H1 (cell line): Measurements from ENCODE around the gene CASK.

Experiments
- BRCA1 ChIP-seq: IDR thresholded peaks from 2 replicates; pipeline ENCODE4 v1.6.1; 2012; ENCODE audit warnings: low read depth, low read length, improper control_type of control experiment
- CBX8 ChIP-seq: fragments of 300-800, 300-1000 bp; sonication (generic); IDR thresholded peaks from 2 replicates; pipeline ENCODE4 v1.7.1; 2016; ENCODE audit warnings: low read depth, low read length, borderline replicate concordance
- CEBPB ChIP-seq: IDR thresholded peaks from 2 replicates; pipeline ENCODE4 v1.6.1; 2012; ENCODE audit warnings: low read depth, low read length
- RFX5 ChIP-seq: IDR thresholded peaks from 2 replicates; pipeline ENCODE4 v1.6.1; 2011; ENCODE audit warnings: low read depth, low read length, improper control_type of control experiment, borderline replicate concordance
- SIN3A ChIP-seq, 2 experiments: IDR thresholded peaks in 1 of 2; conservative IDR thresholded peaks in 1 of 2; 2 replicates each; pipeline ENCODE4 v1.6.1; 2011 to 2012; ENCODE audit warnings: low read length in 2 of 2, improper control_type of control experiment in 1 of 2, low read depth in 1 of 2, mild to moderate bottlenecking in 1 of 2
- SP2 ChIP-seq: IDR thresholded peaks from 2 replicates; pipeline ENCODE4 v1.6.1; 2012; ENCODE audit warnings: mild to moderate bottlenecking, low read length, inconsistent platforms
- TF ChIP-seq, protein P1 (sequence below), 3 experiments: IDR thresholded peaks; 1 replicate in 2 of 3; 2 replicates in 1 of 3; pipeline versions ENCODE4 v1.5.1 to v1.6.1; 2011; ENCODE audit warnings: low read length in 3 of 3, mild to moderate bottlenecking in 3 of 3, inconsistent platforms in 2 of 3, low read depth in 1 of 3, moderate library complexity in 1 of 3; ENCODE audit not compliant: insufficient read depth in 1 of 3; ENCODE audit errors: control extremely low read depth in 1 of 3

DNA sequence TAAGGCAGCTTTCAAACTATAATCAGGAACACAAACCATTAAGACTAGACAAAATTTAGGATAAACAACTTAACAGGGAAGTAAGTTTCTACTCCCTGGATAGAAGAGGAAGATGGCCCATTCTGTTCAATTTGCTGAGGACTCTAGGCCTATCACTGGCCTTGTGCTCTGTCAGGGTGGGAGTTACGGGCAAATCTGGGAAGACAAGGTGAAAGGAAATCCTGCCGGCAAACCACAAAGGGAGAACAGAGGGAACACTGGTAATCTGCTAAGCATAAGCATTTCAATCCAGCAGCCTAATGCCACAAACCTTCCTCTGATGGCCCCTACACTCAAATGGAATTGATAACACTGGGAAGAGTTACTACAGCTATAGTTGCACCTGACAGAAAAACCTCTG is 191.1 kb downstream of the CASK start:
- TF ChIP-seq SP2 (no peak), SIN3A (conservative IDR thresholded peaks at IDR 0.05 in 1 of 2, IDR thresholded peaks at IDR 0.05 in 1 of 2; ENCODE audit: low read depth in 1 of 2, low read length in 2 of 2) (no peak), CEBPB (no peak), BRCA1 (no peak), RFX5 (no peak), CBX8 (no peak)
- TF ChIP-seq, protein P1, sequence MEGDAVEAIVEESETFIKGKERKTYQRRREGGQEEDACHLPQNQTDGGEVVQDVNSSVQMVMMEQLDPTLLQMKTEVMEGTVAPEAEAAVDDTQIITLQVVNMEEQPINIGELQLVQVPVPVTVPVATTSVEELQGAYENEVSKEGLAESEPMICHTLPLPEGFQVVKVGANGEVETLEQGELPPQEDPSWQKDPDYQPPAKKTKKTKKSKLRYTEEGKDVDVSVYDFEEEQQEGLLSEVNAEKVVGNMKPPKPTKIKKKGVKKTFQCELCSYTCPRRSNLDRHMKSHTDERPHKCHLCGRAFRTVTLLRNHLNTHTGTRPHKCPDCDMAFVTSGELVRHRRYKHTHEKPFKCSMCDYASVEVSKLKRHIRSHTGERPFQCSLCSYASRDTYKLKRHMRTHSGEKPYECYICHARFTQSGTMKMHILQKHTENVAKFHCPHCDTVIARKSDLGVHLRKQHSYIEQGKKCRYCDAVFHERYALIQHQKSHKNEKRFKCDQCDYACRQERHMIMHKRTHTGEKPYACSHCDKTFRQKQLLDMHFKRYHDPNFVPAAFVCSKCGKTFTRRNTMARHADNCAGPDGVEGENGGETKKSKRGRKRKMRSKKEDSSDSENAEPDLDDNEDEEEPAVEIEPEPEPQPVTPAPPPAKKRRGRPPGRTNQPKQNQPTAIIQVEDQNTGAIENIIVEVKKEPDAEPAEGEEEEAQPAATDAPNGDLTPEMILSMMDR (IDR thresholded peaks at IDR 0.05; ENCODE audit: control extremely low read depth in 1 of 3, insufficient read depth in 1 of 3, low read depth in 1 of 3, low read length in 3 of 3), result no peak
